ENCODE results near the gene PLSCR1.

PLSCR1 gene, protein sequence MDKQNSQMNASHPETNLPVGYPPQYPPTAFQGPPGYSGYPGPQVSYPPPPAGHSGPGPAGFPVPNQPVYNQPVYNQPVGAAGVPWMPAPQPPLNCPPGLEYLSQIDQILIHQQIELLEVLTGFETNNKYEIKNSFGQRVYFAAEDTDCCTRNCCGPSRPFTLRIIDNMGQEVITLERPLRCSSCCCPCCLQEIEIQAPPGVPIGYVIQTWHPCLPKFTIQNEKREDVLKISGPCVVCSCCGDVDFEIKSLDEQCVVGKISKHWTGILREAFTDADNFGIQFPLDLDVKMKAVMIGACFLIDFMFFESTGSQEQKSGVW

DNA sequence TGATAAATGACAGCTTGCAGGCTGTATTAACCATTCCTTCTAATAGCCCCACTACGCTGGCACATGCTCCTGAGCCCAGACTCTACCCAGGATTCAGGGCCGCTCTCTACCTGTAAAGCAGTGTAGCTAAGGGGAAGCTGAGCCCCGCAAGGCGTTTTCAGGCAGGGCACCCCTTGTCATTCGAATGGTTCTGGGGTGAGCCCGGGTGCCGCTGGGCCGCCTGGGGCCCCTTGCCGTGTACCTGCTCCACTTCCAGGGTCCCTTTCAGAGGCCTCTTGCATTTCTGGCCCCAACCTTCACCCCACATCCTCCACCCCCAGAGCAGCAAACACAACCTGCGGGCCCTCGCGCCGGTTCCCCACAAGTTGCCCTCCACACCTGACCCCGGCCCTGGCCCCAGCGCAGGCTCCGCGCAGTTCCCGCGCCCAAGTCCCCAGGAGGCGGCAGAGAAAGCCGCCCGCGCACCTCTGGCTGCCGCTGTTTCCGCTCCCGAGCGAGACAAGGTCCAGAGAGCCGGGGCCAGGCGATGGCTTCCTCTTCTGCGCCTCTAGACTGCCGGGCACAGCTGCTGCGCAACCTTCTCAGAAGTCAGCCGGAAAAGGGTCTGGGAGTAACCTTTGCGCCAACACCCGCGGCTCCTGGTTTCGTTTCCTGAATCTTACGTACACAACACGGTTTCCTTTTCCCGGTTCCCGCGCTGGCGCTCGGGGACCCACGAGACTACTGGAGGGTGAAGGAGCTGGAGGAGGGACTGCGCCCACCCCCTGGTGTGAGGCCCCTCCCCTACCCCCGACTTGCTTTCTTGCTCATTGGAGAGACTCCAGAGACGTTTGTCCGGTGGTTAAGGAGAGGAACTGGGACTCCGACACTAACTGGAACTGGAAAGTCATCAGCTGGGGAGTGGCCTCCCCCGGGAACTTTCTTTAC, at the start of gene PLSCR1:
Gene PLSCR1, minus strand, starts transcription at position 606 of the 927 bp plus-strand sequence. CDS start 8,055 bp downstream, outside the sequence.
- peak; percentile 83 for DNase-seq (ENCODE audit: low read depth, low spot score)

DNA sequence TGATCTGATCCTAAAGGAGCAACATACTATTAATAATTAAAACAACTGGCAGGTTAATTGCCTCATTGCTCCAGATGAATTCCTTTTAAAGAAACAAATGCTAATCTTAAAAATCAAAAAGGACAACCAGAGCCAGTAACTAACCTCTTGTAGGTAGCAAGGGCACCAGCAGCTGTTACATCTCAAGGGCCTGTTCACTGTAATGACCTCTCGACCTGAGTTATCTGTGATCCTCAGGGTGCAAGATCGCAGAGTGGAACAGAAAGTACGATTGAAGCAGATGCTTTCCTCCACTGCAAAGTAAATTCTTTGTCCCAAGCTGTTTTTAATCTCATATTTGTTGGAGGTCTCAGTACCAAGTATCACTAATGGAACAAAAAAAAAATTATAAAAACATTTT, 49.4 kb upstream of the PLSCR1 start:
- no peak for DNase-seq (ENCODE audit: low read depth, low spot score)

DNA sequence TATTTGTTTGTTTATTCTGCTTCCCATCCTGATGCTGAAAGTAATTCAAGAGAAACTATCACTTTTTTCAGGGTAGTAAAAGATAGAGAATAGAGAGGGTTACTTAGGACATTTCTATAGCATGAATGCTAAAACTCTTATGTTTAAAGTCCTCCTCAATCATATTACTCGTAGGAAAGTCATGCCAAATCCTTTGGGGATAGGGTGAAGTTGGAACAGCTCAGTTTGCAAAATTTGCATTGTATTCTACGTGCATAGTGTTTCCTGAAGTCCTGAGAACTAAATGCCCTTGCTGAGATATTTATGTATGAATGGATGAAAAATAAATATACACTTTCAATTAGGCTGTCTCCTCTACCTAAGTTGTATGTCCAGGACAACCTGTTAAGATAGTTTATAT, 46.1 kb upstream of the PLSCR1 start:
- no peak for DNase-seq (ENCODE audit: low read depth, low spot score)

DNA sequence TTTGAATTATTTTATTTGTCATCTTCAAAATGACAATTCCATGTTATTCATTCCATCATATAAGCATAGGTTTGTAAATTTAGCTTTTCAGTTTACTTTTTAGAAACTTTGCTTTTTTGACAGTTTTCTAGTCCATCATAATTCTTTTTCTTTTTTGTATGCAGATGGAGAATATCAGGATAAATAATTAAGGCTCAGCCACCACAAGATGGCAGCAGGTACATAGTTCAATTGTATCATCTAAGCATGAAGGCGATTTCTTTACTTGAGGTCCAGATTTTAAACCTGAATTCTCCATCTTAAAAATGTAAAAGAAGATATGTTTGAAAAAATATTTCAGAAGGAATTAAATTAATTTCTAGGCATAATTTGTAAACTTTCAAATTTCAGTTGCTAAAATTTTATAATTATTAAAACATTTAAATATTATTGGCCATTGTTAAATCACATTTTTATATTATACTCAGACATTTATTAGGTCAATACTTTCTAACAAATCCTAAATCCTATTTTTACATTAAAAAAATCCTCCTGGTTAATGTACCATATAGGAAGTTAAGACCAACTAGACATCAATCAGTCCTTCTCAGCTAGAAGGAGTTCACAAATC, 45.6 kb upstream of the PLSCR1 start:
- peak; percentile 21 for DNase-seq (ENCODE audit: low read depth, low spot score)

DNA sequence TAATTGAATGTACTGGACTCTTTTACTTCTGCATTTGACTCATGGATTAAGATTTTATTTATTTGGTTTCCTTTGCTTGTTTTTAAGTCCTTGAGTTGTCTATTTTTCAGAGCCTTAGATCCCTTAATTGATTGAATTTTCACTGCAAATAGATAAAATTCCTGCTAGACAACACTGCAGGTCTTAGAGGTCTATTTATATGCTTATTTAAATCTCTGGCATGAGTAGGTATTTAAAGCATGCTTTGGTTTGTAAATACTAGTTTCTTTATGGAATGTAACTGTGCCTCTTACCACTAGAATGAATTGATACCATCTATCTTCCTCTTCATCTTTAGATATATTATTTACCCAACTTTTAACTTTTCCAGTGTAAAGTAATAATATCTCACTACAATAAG, 40.7 kb upstream of the PLSCR1 start:
- no peak for DNase-seq (ENCODE audit: low read depth, low spot score)

DNA sequence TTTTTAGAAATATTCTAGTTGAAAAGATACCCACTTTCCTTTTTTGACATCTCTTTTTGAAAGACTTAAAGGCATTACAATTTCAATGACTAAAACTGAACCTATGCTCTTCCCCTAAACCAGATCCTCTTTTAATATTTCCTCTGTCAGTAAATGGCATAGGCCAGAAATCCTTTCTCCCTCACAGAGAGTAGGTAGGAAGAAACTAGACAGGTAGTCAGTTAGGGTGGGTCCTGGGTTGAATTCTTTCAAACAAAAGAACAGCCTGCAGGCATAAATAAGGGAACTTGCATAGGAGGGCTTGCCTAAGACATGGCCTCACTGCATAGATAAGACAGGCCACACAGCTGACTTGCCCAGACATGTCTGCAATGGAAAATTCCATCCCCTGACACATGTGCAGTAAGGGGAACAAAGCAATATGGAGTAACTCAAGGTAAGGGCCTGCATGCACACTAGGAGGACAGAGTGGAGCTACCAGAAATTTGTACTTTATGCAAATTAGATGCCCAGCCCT, 37.6 kb upstream of the PLSCR1 start:
- DNase-seq (ENCODE audit: low read depth, low spot score) = no peak

DNA sequence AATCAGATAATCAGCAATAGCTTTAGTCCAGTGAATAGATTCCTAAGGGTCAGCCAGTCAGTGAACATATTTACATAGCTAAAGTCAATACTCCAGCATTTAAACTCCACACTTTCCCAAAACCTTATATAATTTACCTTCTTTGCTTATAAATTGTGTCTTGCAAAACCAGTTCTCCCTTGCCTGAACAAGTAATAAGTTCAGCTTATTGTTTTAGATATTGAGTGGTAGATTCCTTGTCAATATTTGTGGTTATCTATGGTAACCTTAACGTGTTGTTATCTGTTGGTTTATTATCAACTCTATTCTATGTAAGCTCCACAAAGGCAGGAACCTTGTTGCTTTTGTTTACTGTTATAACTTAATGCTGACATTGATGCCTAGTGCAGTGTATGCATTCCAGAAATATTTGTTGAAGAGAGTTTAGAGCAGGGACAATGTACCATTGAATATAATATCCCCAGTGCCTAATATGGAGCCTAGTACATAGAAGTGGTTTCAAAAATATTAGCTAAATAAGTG, 36.7 kb upstream of the PLSCR1 start:
- no peak for DNase-seq (ENCODE audit: low read depth, low spot score)

DNA sequence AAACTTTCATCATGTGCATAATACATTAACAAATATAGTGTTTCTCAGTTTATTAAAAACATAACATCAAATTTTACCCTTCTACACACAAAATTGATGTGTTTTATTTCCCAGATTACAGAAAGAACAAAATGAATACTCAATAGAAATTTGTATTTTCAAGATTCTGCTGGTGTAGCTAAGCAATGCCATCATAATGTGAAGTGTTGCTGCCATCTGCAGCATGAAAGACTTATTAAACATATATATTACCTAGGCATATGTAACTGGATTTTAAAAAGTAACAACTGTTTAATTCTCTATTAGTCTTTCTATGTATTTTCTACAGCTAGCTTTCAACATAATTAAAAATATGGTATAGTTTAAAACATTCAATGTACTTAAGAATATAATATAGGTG, 33.3 kb upstream of the PLSCR1 start:
- DNase-seq (ENCODE audit: low read depth, low spot score) = peak; percentile 12

DNA sequence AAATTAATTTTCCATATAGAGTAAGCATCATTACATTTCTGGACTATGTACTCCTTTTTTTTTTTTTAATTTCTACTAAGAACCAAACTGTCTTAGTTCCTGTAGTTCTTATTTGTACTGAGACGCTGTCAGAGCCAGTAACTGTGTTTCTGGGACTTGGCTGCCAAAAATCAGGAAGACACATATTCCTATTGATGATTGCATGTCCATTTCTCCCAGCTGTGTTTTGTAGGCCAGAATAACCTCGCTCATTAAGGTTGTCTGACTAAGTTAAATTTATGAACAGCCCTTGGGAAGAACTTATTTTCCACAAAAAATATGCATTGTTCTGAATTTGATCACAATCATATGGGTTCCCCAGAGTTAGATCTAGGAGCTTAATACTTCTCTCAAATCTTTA, 31.2 kb upstream of the PLSCR1 start:
- DNase-seq (ENCODE audit: low read depth, low spot score) = no peak

DNA sequence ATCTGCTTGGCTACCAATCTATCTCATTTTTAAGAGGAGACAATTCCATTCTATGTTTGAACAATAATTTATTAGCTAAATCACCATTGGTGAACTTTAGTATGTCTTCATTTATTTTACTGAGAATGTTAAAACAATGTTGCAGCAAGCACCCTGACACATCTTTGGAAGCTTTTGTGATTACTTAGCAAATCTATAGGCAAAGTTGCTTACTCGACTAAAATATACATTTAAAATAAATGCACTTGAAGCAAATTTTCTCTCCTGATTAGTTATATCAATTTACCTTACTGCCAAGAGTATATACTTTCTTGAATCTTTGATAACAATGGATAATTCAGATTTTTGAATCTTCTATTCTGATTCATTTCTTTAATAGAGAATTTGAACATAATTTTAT, 29.8 kb upstream of the PLSCR1 start:
- no peak for DNase-seq (ENCODE audit: low read depth, low spot score)

DNA sequence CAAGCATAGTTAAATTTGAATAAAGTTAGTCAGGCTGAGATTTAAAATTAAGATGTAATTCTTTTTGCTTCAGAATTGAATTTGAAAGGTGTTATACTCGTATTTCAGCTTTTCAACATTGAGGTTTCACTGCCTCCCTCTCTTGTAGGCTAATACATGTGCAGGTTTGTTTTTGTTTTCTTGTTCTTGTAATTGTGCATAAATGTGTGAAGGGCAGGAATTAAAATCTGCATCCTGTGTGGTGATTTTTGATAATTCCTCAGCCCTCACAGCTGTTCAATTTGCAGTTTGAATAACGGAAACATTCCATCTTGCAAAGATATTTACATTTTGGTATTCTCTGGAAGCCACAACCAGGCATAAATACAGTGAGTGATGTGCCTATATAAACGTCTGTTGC, 24.9 kb upstream of the PLSCR1 start:
- no peak for DNase-seq (ENCODE audit: low read depth, low spot score)

DNA sequence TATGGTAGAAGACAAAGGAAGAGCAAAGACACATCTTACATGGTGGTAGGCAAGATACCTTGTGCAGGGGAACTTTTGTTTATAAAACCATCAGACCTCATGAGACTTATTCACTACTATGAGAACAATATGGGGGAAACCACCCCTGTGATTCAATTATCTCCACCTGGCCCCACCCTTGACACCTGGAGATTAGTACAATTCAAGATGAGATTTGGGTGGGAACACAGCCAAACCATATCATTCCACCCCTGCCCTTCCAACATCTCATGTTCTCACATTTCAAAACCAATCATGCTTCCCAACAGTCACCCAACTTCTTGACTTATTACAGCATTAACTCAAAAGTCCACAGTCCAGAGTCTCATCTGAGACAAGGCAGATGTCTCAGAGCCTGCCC, 21.7 kb upstream of the PLSCR1 start:
- DNase-seq (ENCODE audit: low read depth, low spot score) = no peak

DNA sequence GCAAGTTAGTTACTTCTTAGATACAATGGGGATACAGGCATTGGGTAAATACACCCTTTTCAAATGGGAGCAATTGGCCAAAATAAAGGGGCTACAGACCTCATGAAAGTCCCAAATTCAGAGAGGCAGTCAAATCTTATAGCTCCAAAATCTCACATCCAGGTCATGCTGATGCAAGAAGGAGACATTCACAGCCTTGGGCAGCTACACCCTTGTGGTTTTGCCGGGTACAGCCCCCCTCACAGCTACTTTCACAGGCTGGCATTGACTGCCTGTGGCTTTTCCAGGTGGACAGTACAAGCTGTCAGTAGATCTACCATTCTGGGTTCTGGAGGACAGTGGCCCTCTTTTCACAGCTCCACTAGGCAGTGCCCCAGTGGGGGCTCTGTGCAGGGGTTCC, 17.5 kb upstream of the PLSCR1 start:
- no peak for DNase-seq (ENCODE audit: low read depth, low spot score)

DNA sequence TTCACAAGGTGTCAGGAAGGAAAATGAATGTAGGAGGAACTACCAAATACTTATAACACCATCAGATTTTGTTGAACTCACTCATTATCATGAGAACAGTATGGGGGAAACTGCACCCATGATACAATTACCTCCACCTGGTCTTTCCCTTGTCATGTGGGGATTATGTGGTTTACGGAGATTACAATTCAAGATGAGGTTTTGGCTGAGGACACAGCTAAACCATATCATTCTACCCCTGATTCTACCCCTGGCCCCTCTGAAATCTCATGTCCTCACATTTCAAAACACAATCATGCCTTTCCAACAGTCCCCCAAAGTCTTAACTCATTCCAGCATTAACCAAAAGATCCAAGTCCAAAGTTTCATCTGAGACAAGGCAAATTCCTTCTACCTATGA, 17.1 kb upstream of the PLSCR1 start:
- DNase-seq (ENCODE audit: low read depth, low spot score) = no peak

DNA sequence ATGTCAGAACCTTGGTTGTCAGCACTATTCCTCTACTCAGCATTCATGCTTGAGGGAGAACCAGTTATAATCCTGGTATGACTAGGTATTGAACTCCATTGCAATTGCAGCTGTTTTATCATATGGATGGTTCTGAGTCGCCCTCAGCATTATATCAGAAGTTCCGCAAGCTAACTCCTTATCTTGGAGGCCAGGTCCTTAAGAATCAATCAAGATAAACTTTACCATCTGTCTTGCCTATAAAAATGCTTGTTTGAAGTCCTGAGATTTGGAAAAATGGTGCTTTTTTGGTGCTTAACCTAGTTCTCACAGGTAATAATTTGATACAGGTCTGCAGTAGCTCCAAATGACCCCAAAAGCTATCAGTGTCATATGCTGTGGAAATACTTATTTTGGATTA, 16.3 kb upstream of the PLSCR1 start:
- DNase-seq (ENCODE audit: low read depth, low spot score) = no peak

DNA sequence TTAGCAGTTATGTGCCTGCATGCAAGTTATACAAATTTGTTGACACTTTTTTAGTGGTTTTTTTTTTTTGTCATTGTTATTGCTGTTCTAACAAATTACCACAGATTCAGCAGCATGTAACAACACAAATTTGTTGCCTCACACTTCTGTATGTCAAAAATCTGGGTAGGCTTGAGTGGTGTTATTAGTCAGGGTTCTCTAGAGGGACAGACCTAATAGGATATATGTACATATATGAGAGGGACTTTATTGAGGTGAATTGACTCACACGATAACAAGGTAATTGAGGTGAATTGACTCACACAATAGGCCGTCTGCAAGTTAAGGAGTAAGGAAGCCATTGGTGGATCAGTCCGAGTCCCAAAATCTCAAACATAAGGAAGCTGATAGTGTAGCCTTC, 15.0 kb upstream of the PLSCR1 start:
- DNase-seq (ENCODE audit: low read depth, low spot score) = no peak

DNA sequence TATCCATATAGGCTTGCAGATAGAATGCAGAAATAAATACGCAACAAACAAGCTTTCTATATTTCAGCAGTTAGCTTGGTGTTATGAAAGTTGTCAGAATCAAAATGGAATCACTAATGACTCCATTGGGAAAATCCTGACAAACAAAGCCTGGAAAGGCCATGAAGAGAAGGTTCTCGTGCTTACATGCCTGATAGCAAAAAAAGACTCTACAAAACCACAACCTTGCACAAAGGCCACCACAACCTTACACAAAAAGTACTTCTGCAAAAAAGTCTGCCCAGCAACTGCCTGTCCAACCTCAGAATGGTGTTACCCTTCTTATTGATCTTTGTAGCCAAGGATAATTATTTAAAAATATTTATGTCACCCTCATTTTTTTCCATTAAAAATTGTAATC, 14.4 kb upstream of the PLSCR1 start:
- DNase-seq (ENCODE audit: low read depth, low spot score) = no peak

DNA sequence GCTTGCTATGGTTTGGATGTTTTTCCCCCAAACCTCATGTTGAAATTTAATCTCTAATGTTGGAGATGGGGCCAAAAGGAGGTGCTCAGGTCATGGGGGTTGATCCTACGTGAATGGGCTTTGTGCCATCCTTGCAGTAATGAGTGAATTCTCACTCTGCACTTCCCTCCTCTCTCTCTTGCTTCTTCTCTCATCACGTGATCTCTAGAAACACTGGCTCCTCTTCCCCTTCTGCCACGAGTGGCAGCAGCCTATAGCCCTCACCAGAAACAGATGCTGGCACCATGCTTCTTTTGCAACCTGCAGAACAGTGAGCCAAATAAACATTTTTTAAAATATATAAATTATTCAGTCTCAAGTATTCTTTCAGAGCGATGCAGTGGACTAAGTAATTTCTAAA, 13.3 kb upstream of the PLSCR1 start:
- DNase-seq (ENCODE audit: low read depth, low spot score) = no peak

DNA sequence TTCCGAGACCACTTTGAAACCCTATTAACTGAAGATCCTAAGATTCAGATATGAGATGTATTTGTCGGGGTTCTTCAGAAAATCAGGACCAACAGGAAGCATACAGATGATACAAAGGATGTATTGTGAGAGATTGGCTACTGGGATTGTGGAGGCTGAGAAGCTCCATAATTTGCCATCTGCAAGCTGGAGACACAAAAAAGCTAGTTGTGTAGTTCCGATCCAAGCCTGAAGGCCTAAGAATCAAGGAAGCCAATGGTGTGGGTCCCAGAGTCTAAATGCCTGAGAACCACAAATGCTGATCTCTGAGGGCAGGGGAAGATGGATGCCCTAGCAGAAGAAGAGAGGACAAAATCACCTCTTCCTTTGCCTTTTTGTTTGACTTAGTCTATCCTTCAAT, 10.9 kb upstream of the PLSCR1 start:
- no peak for DNase-seq (ENCODE audit: low read depth, low spot score)

DNA sequence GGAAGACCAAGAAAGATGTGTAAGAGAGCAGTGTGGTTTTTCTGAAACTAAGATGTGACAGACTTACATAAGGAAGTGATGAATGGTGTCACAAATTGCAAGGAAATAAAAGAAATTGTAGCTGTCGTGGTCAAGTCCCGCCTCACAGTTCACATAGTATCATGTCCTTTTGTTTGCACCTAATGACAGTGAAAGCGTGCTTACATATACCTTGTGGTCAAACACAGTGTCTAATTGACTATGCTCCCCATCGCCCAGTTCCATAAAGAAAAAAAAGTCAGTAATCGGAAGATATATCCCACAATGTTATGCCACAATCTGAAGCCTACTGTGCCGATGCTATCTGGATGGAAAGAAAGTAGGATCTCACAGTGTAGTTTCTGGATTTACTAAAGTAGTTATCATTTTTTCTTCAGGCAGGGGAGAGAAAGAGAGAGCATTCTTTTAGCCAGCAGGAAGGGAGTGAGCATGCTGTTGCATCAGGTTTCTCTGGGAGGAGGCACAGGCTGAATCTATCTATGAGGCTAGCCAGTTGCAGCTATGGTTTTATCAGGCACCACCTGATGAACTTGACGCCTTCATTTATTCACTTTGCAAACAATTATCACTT, 9.8 kb upstream of the PLSCR1 start:
- DNase-seq (ENCODE audit: low read depth, low spot score) = no peak

DNA sequence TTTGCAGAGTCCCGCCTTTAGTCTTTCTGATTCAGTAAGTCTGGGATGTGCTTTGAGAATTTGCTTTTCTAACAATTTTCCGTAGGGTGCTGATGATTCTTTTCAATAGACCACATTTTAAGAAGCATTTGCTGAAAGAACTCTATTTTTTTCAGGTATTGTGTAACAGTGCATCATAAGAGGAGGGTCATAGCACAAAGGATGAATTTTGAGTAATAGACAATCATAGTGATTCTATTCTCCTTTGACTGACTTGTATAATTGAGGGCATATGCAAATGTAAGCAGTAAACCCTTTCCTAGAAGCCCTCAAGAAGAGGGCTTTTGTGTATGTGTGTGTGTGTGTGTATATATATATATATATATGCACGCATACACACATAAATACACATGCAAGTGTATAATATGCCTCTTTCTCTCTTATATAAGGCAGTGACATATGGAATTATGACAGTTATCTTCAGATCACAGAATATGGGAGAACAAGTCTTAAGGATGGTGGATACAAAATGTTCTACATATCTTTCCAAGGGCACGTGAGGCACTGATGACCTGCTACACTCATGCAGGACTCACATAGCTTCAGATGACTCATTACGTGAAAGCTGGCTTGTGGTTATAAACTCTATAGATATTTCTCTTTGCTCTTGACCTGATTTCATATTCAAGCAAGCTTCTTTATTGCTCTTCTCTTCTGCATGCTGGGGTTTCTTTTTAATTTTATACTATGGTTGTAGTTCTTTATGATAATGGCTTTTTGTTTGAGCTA, 6.5 kb upstream of the PLSCR1 start:
- peak; percentile 49 for DNase-seq (ENCODE audit: low read depth, low spot score)
